Activated B cell treated with CpG ODN at 0.5 μM for 24 hours (primary cell): ENCODE measurements around the gene KIR2DL3. TPM values are rescaled to one million over a fixed set of nuclear protein-coding genes. Genes with fewer than 3 reads are reported as not detected.

ENCODE experiments used
- ATAC-seq: fragments of 200-7000 bp; cut with Tn5 transposase; one replicate; pipeline ENCODE4 v1.10.0; 2021; ENCODE audit warnings: low read depth, mild to moderate bottlenecking, moderate library complexity
- CTCF ChIA-PET: fragments of 350-600 bp; sonication (Branson Sonifier 250); formaldehyde crosslinking; loops from one replicate; lab custom pipeline; 2021; ENCODE audit warnings: antibody characterized with exemption; lab: Charles Lee
- POLR2A ChIA-PET: fragments of 350-600 bp; sonication (Branson Sonifier 250); formaldehyde crosslinking; loops from one replicate; lab custom pipeline; 2021; ENCODE audit warnings: antibody characterized with exemption; lab: Charles Lee
- DNase-seq: peaks from one replicate; pipeline ENCODE4 v3.0.0; 2022
- H3K27ac Mint-ChIP-seq: one replicate; pipeline ENCODE4 v1.8.0; 2020; ENCODE audit warnings: mixed read lengths
- H3K27me3 Mint-ChIP-seq: one replicate; pipeline ENCODE4 v1.8.0; 2021; ENCODE audit warnings: mixed read lengths
- H3K36me3 Mint-ChIP-seq: one replicate; pipeline ENCODE4 v1.8.0; 2021; ENCODE audit warnings: low read depth, mixed read lengths
- H3K4me1 Mint-ChIP-seq: one replicate; pipeline ENCODE4 v1.8.0; 2021; ENCODE audit warnings: mixed read lengths
- H3K4me3 Mint-ChIP-seq: one replicate; pipeline ENCODE4 v1.8.0; 2020; ENCODE audit warnings: mild to moderate bottlenecking, mixed read lengths
- H3K9me3 Mint-ChIP-seq: one replicate; pipeline ENCODE4 v1.8.0; 2020; ENCODE audit warnings: mixed read lengths
- intact Hi-C: fragments of 100-400 bp; cut with micrococcal nuclease; formaldehyde crosslinking; loops from one replicate; pipeline ENCODE4 v1.15.1; 2024
- total RNA-seq: library from RNA; stranded (reverse); gene quantifications from 2 replicates; pipeline ENCODE4 v1.2.3, GENCODE V29; 2022
- TF ChIP-seq, protein P1 (sequence below): fragments of 200-600 bp; IDR thresholded peaks from one replicate; pipeline ENCODE4 v1.8.0; 2022; ENCODE audit warnings: antibody characterized with exemption, mild to moderate bottlenecking

KIR2DL3 gene
- total RNA-seq, 1 donor from 2014 or later, result not detected

DNA sequence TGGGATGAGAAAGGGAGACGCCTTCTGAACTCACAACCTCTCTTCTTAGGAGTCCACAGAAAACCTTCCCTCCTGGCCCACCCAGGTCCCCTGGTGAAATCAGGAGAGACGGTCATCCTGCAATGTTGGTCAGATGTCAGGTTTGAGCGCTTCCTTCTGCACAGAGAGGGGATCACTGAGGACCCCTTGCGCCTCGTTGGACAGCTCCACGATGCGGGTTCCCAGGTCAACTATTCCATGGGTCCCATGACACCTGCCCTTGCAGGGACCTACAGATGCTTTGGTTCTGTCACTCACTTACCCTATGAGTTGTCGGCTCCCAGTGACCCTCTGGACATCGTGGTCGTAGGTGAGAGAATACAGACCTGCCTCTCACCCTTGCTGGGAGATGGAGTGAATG, 10.8 kb upstream of the KIR2DL3 start:
- intact Hi-C loops, result no loop called here
- TF ChIP-seq, protein P1, sequence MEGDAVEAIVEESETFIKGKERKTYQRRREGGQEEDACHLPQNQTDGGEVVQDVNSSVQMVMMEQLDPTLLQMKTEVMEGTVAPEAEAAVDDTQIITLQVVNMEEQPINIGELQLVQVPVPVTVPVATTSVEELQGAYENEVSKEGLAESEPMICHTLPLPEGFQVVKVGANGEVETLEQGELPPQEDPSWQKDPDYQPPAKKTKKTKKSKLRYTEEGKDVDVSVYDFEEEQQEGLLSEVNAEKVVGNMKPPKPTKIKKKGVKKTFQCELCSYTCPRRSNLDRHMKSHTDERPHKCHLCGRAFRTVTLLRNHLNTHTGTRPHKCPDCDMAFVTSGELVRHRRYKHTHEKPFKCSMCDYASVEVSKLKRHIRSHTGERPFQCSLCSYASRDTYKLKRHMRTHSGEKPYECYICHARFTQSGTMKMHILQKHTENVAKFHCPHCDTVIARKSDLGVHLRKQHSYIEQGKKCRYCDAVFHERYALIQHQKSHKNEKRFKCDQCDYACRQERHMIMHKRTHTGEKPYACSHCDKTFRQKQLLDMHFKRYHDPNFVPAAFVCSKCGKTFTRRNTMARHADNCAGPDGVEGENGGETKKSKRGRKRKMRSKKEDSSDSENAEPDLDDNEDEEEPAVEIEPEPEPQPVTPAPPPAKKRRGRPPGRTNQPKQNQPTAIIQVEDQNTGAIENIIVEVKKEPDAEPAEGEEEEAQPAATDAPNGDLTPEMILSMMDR, result no peak
- Mint-ChIP-seq H3K27me3 (peaks cover 21% of the 10 kb centered on the region), H3K4me3 (no peak overlapping the region), H3K9me3 (peaks cover 2% of the 10 kb centered on the region), H3K36me3 (no peaks in the 10 kb centered on the region), H3K4me1 (no peaks in the 10 kb centered on the region), H3K27ac (no peak overlapping the region)
- ChIA-PET POLR2A (no interaction called here), CTCF (no interaction called here)
- DNase-seq (no peak), ATAC-seq (no peak)

DNA sequence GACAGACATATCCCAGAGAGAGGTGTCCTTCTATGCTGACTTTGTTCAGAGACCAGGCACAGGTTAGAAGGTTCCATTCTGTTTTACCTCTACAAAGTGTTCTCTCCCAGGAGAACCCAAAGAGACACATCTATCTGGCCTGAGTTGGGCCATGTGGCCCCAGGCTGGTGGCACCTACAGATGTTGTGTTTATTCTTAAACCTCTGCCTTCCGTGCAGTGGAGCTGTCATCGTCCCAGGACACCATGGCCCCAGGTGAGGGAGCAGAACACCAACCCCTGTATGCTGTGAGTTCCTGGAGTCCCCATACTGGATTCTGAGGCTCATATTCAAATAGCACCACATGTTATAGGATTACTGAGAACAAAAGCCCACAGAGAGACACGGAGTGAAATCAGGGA, 10.1 kb upstream of the KIR2DL3 start:
- CTCF ChIA-PET, result no interaction called here
- TF ChIP-seq, protein P1, result no peak
- Mint-ChIP-seq H3K27ac (no peak overlapping the region), H3K9me3 (no peaks in the 10 kb centered on the region), H3K4me1 (no peaks in the 10 kb centered on the region), H3K27me3 (peaks cover 23% of the 10 kb centered on the region), H3K4me3 (no peak overlapping the region), H3K36me3 (no peaks in the 10 kb centered on the region)
- no peak for DNase-seq
- POLR2A ChIA-PET, result no interaction called here
- intact Hi-C loops, result no loop called here
- no peak for ATAC-seq

DNA sequence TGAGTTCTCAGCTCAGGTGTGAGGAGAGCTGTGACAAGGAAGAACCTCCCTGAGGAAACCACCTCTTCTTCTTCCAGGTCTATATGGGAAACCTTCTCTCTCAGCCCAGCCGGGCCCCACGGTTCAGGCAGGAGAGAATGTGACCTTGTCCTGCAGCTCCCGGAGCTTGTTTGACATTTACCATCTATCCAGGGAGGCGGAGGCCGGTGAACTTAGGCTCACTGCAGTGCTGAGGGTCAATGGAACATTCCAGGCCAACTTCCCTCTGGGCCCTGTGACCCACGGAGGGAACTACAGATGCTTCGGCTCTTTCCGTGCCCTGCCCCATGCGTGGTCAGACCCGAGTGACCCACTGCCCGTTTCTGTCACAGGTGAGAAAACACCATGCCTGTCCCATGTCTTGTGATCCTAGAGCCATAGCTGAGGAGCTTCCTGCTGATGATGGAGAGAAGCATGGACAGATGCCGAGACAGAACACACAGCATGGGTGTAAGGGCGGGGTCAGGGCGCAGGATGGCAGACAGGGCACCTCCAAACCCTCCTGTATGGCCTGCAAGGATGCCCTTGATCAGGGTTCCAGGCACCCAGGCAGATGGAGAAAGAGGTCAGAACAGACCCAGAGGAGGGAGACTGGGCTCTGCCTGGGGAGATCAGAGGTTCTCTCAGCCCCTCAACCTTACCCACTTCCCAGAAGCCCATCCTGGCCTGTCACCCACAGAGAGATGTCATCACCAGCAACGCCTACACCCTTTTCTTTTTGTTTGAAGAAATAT, 8.7 kb upstream of the KIR2DL3 start:
- Mint-ChIP-seq H3K4me3 (no peak overlapping the region), H3K36me3 (no peaks in the 10 kb centered on the region), H3K4me1 (no peaks in the 10 kb centered on the region), H3K27ac (no peak overlapping the region), H3K27me3 (peaks cover 27% of the 10 kb centered on the region), H3K9me3 (peaks cover 2% of the 10 kb centered on the region)
- DNase-seq (no peak), ATAC-seq (no peak)
- CTCF ChIA-PET, result no interaction called here
- POLR2A ChIA-PET, result no interaction called here
- intact Hi-C loops, result no loop called here
- TF ChIP-seq, protein P1, result no peak

DNA sequence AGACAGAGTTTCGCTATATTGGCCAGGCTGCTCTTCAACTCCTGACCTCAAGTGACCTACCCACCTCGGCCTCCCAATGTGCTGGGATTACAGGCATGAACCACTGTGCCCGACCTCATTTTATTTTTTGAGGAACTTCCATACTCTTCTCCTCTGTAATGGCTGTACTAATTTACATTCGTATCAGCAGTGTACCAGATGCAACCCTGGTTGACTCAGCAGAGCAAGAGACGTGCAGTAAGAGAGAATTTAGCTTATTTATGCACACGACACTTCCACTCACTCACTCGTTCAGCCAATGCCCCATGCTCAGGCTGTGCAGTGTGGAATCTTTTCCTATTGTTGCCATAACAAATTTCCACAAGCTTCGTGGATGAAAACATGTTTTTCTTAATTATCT, 7.1 kb upstream of the KIR2DL3 start:
- H3K27ac Mint-ChIP-seq, result no peak overlapping the region
- TF ChIP-seq, protein P1, result no peak
- no peak overlapping the region for H3K4me3 Mint-ChIP-seq
- peaks cover 2% of the 10 kb centered on the region for H3K9me3 Mint-ChIP-seq
- intact Hi-C loops, result no loop called here
- DNase-seq (no peak), ATAC-seq (no peak)
- peaks cover 33% of the 10 kb centered on the region for H3K27me3 Mint-ChIP-seq
- ChIA-PET CTCF (no interaction called here), POLR2A (no interaction called here)
- no peaks in the 10 kb centered on the region for H3K36me3 Mint-ChIP-seq
- no peaks in the 10 kb centered on the region for H3K4me1 Mint-ChIP-seq

DNA sequence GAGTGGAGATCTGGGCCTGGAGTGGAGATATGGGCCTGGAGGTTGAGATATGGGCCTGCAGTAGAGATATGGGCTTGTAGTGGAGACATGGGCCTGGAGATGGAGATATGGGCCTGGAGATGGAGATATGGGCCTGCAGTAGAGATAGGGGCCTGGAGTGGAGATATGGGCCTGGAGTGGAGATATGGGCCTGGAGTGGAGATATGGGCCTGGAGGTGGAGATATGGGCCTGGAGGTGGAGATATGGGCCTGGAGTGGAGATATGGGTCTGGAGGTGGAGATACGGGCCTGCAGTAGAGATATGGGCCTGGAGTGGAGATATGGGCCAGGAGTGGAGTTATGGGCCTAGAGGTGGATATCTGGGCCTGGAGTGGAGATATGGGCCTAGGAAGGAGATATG, 402 bp downstream of the KIR2DL3 start:
- intact Hi-C loops, result no loop called here
- H3K27ac Mint-ChIP-seq, result no peak overlapping the region
- H3K27me3 Mint-ChIP-seq, result peaks cover 14% of the 10 kb centered on the region
- no peaks in the 10 kb centered on the region for H3K4me1 Mint-ChIP-seq
- CTCF ChIA-PET, result no interaction called here
- no peak overlapping the region for H3K4me3 Mint-ChIP-seq
- peaks cover 2% of the 10 kb centered on the region for H3K9me3 Mint-ChIP-seq
- no peak for DNase-seq
- no peaks in the 10 kb centered on the region for H3K36me3 Mint-ChIP-seq
- TF ChIP-seq, protein P1, result no peak
- ATAC-seq, result no peak
- POLR2A ChIA-PET, result no interaction called here
